ENCODE data around the gene PDPR.
A peak's percentile ranks its signal among the peaks of the same experiment; 100 is the strongest.
"Not testable (repeated sequence)": the region's sequence is repeated elsewhere in the genome, so short reads cannot be mapped to it uniquely, and the experiment has no call there.

The PDPR gene

GRCh38 chr16:70135796-70136195 is 21.7 kb downstream of the PDPR start:
- not testable (repeated sequence) for DNase-seq

- DNase-seq: not testable (repeated sequence)
Observed at GRCh38 chr16:70136595-70136994, 22.5 kb downstream of the PDPR start.

GRCh38 chr16:70142739-70143138 is 28.6 kb downstream of the PDPR start:
- DNase-seq: not testable (repeated sequence)

- not testable (repeated sequence) for DNase-seq
Observed at GRCh38 chr16:70143231-70143895, 29.2 kb downstream of the PDPR start.

- not testable (repeated sequence) for DNase-seq
Observed at GRCh38 chr16:70147853-70148252, 33.7 kb downstream of the PDPR start.

- peak in 1 of 2 experiments; percentile 45 for DNase-seq
Observed at GRCh38 chr16:70148453-70148852, 34.3 kb downstream of the PDPR start.

- not testable (repeated sequence) for DNase-seq
Observed at GRCh38 chr16:70149296-70149695, 35.2 kb downstream of the PDPR start.

GRCh38 chr16:70151391-70151790 is 37.3 kb downstream of the PDPR start:
- DNase-seq: no peak

GRCh38 chr16:70151941-70152509 is 37.9 kb downstream of the PDPR start:
- DNase-seq: no peak

- DNase-seq: no peak
Observed at GRCh38 chr16:70152578-70153302, 38.6 kb downstream of the PDPR start.

GRCh38 chr16:70154736-70155135 is 40.6 kb downstream of the PDPR start:
- not testable (repeated sequence) for DNase-seq

- DNase-seq: no peak
Observed at GRCh38 chr16:70156207-70156978, 42.3 kb downstream of the PDPR start.

GRCh38 chr16:70157105-70157476 is 43.0 kb downstream of the PDPR start:
- DNase-seq: no peak

- no peak for DNase-seq
Observed at GRCh38 chr16:70157477-70158260, 43.5 kb downstream of the PDPR start.

- DNase-seq: peak in 1 of 2 experiments; percentile 5
Observed at GRCh38 chr16:70158261-70158939, 44.3 kb downstream of the PDPR start.

- no peak for DNase-seq
Observed at GRCh38 chr16:70159355-70160348, 45.5 kb downstream of the PDPR start.

GRCh38 chr16:70160388-70160787 is 46.3 kb downstream of the PDPR start:
- DNase-seq: no peak

- no peak for DNase-seq
Observed at GRCh38 chr16:70160821-70161220, 46.7 kb downstream of the PDPR start.

GRCh38 chr16:70161350-70161749 is 47.2 kb downstream of the PDPR start:
- no peak for DNase-seq

- DNase-seq: no peak
Observed at GRCh38 chr16:70162041-70162451, 47.9 kb downstream of the PDPR start.

- DNase-seq: no peak
Observed at GRCh38 chr16:70163596-70163995, 49.5 kb downstream of the PDPR start.
